ENCODE results near the gene SEC23A.

- TF ChIP-seq CTCF (IDR thresholded peaks at IDR 0.05) (no peak), POLR2A (IDR thresholded peaks at IDR 0.05) (no peak)
Measured at GRCh38 chr14:39109893-39110715, 7.1 kb upstream of the SEC23A start.

All from lower leg skin (tissue), 3 donors.